ENCODE results near the gene CTSF. TPM values are rescaled to one million over a fixed set of nuclear protein-coding genes. Genes with fewer than 3 reads are reported as not detected.

Gene CTSF
- total RNA-seq, 4 donors from 2014 or later: 49.1 to 87.0 (median 60.6) TPM

DNA sequence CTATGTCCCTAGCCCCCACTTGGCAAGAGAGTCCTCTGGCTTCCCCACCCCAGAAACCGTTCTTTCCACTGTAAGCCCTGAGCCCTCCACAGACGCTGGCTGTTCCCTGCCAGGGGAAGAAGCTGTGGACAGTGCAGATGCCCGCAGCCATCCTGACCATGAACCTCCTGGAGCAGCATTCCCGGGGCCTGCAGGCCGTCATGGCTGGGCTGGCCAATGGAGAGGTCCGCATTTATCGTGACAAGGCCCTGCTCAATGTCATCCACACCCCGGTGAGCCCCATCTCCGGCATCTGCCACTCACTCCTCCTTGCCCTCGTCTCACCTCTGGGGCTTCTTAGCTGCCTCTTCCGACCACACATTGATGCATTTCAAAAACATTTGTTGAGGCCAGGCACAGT is 44.8 kb downstream of the CTSF start:
- peaks cover 0 to 12% of the 10 kb centered on the region in 2 donors for H3K4me1 ChIP-seq
- ATAC-seq (no peak), DNase-seq (no peak)
- TF ChIP-seq POLR2A (IDR thresholded peaks at IDR 0.05) (no peak), CTCF (IDR thresholded peaks at IDR 0.05 in 4 of 5, conservative IDR thresholded peaks at IDR 0.05 in 1 of 5) (no peak)
- intact Hi-C loops (cut with DNase I; ENCODE audit: low total_unique reads) (loop anchor here (1.0 kb wide), 1 partner anchor 23 kb away; the partner anchor contains the start of genes ACTN3 and ZDHHC24), in situ Hi-C loops (cut with MboI; ENCODE audit: low sequenced_read_pairs in 4 of 4) (no loop called here)
- no peaks in the 10 kb centered on the region for H3K9me3 ChIP-seq
- peak overlapping the region in 3 of 4 donors; percentile 69 to 82 (median 75) for H3K27ac ChIP-seq
- H3K27me3 ChIP-seq: no peaks in the 10 kb centered on the region
- peaks cover 0 to 45% of the 10 kb centered on the region in 2 donors for H3K36me3 ChIP-seq
- no peak overlapping the region for H3K4me3 ChIP-seq

Other genes with a start within 250 kb of the CTSF start
- 1 to 10 TPM; 1.9 to 9.7 (median 7.0) TPM for gene RIN1, start 232.2 kb downstream of the CTSF start, total RNA-seq
- 10 to 100 TPM; 40.1 to 73.5 (median 64.8) TPM for gene BRMS1, start 223.5 kb downstream of the CTSF start, total RNA-seq
- gene B4GAT1, start 221.0 kb downstream of the CTSF start, total RNA-seq: 10 to 100 TPM; 30.3 to 59.7 (median 40.4) TPM
- 100 to 1,000 TPM in 1 of 4 donors, 10 to 100 TPM in 3; 39.2 to 106 (median 70.6) TPM for gene SLC29A2, start 196.8 kb downstream of the CTSF start, total RNA-seq
- gene NPAS4, start 147.6 kb downstream of the CTSF start, total RNA-seq: not detected
- 10 to 100 TPM; 35.1 to 64.1 (median 52.5) TPM for gene MRPL11, start 129.8 kb downstream of the CTSF start, total RNA-seq
- gene PELI3, start 101.7 kb downstream of the CTSF start, total RNA-seq: 10 to 100 TPM; 26.1 to 55.9 (median 37.3) TPM
- gene DPP3, start 88.2 kb downstream of the CTSF start, total RNA-seq: 10 to 100 TPM; 28.5 to 58.5 (median 37.4) TPM
- 10 to 100 TPM; 19.8 to 34.5 (median 31.2) TPM for gene BBS1, start 58.0 kb downstream of the CTSF start, total RNA-seq
- gene ZDHHC24, start 22.6 kb downstream of the CTSF start, total RNA-seq: 10 to 100 TPM in 2 of 4 donors, 1 to 10 TPM in 2; 7.2 to 13.0 (median 11.2) TPM
- 1 to 10 TPM in 3 of 4 donors, under 1 TPM in 1; 0.85 to 2.4 (median 1.2) TPM for gene ACTN3, start 21.7 kb downstream of the CTSF start, total RNA-seq
- gene CCDC87, start 24.5 kb upstream of the CTSF start, total RNA-seq: under 1 TPM in 2 of 4 donors, not detected in 2; 0.13 to 0.41 TPM
- gene CCS, start 24.6 kb upstream of the CTSF start, total RNA-seq: 10 to 100 TPM in 3 of 4 donors, 1 to 10 TPM in 1; 9.0 to 12.3 (median 11.7) TPM
- gene RBM14, start 48.0 kb upstream of the CTSF start, total RNA-seq: 10 to 100 TPM; 17.0 to 43.2 (median 29.4) TPM
- 100 to 1,000 TPM in 1 of 4 donors, 10 to 100 TPM in 3; 62.4 to 117 (median 69.2) TPM for gene RBM4, start 70.1 kb upstream of the CTSF start, total RNA-seq
- gene RBM4B, start 109.3 kb upstream of the CTSF start, total RNA-seq: 10 to 100 TPM in 1 of 4 donors, 1 to 10 TPM in 3; 4.5 to 11.7 (median 6.5) TPM
- gene SPTBN2, start 160.6 kb upstream of the CTSF start, total RNA-seq: 1 to 10 TPM in 2 of 4 donors, under 1 TPM in 2; 0.40 to 1.5 (median 1.0) TPM

All from gastrocnemius medialis (tissue), 4 donors.